Mesodermal cell (in vitro differentiated cells): ENCODE data around the gene GRB2. TPM values are rescaled to one million over a fixed set of nuclear protein-coding genes. Genes with fewer than 3 reads are reported as not detected.
"Not testable (repeated sequence)": the region's sequence is repeated elsewhere in the genome, so short reads cannot be mapped to it uniquely, and the experiment has no call there.

Experiments
- H3K27ac ChIP-seq: 2 replicates; pipeline ENCODE4 v1.7.0; 2013; ENCODE audit warnings: mild to moderate bottlenecking, low read depth, low read length, moderate library complexity; ENCODE audit not compliant: severe bottlenecking
- H3K36me3 ChIP-seq: 2 replicates; pipeline ENCODE4 v1.7.1; 2013; ENCODE audit warnings: mild to moderate bottlenecking, low read length, moderate library complexity; ENCODE audit not compliant: control insufficient read depth, insufficient read depth
- H3K4me1 ChIP-seq: one replicate; pipeline ENCODE4 v1.7.1; 2013; ENCODE audit warnings: mild to moderate bottlenecking, low read length; ENCODE audit not compliant: insufficient read depth, control insufficient read depth, poor library complexity, severe bottlenecking
- H3K4me3 ChIP-seq: 2 replicates; pipeline ENCODE4 v1.7.0; 2013; ENCODE audit warnings: low read length, control low read depth, mild to moderate bottlenecking; ENCODE audit not compliant: insufficient read depth, poor library complexity, severe bottlenecking; ENCODE audit errors: extremely low read depth
- H3K9me3 ChIP-seq: 2 replicates; pipeline ENCODE4 v1.7.1; 2013; ENCODE audit warnings: mild to moderate bottlenecking, low read length, moderate library complexity; ENCODE audit not compliant: control insufficient read depth
- WGBS, 2 experiments: methylation state at CpG; one replicate each; pipeline ENCODE4 v1.1.5; 2013; ENCODE audit warnings: missing lambda C conversion rate in 2 of 2; ENCODE audit not compliant: insufficient coverage in 2 of 2; 5-methylcytosine and 5-hydroxymethylcytosine counted together
- polyA plus RNA-seq, 2 experiments: library from polyadenylated mRNA; stranded (reverse); fragments of 50-300 nt; gene quantifications; one replicate each; pipeline ENCODE4 v1.2.3, GENCODE V29; 2013

The GRB2 gene
- 61.3 TPM for polyA plus RNA-seq (2013, experiment 1 of 2)
- 59.9 TPM for polyA plus RNA-seq (2013, experiment 2 of 2)

DNA sequence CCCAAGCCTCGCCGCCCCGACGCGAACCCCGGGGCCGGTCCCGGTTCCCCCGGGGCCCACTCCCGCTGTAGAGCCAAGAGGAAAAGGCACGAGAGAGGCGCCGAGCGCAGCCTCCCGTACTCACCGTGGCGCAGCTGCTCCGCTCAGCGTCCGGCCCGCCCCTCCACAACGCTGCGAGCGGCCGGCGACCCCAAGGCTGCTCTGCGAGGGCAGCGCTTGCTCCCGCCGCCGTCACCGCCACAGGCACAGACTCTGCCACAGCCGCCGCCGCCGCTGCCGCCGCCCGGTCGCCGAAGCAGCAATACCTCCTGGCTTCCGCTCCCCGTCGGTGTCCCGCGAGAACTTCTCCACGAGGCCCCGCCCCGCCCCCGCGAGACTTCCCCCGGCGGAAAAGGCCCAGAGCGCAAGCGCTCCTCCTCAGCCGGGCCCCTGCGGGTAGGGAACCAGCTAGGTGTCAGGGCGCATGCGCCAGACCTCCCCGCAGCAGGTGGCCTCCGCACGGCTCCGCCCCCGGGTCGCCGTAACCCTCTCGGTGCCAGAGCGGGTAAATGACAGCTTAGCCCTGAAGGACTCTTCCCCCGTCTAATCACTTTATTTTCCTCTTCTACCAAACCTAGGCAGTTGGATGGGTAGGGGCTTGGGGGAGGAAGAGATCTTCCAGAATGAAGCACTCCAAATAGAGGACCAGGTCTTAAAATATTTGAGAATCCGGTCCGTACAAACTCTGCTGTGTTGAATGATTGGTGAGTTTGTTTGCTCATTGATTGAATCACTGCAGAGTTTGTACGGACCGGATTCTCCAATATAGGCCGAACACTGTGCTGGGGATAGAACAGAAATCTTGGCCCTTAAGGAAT lies at the start of gene GRB2:
TSS of gene GRB2 (minus strand) at position 314 of the 857 bp plus-strand sequence. CDS start 12,050 bp downstream, outside the sequence.
- Histone ChIP-seq H3K9me3 (no peaks in the 10 kb centered on the region), H3K4me3 (peak within 1 kb of the TSS; percentile 99), H3K27ac (peak within 1 kb of the TSS; percentile 84), H3K4me1 (peaks cover 5% of the 10 kb centered on the region), H3K36me3 (peaks cover 3% of the 10 kb centered on the region)
- WGBS, 2 experiments = 1 to 3% methylated on average over 62 to 72 of the region's 74 CpGs

GRCh38 chr17:75454672-75455071 lies 49.2 kb upstream of the GRB2 start:
- 100% methylated on average over 3 of the region's 3 CpGs; no CpG with 5 or more reads in 1 of the 2 experiments for WGBS, 2 experiments
- H3K4me3 ChIP-seq, H3K36me3 ChIP-seq, H3K9me3 ChIP-seq, H3K27ac ChIP-seq: not testable (repeated sequence)
- H3K4me1 ChIP-seq = peaks cover 16% of the 10 kb centered on the region

DNA sequence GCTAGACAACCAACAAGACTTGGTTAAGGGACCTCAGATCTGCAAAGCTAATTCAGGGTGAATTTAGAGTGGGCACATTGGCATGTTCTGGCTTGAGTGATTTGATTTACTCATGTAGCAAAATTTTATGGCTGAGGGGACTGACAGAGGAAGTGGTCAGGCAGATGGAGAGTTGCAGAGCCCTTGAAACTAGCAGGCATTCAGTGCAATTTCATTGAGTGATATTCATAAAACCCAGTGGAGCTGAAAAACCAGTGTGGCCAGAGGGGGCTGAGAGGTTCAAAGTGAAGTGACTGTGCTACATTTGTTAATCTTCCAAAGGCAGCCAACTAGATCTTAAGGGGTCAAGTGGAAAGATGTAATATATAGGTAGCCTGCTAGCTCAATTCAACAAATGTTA lies 48.7 kb upstream of the GRB2 start:
- Histone ChIP-seq H3K27ac (no peak overlapping the region), H3K36me3 (no peaks in the 10 kb centered on the region), H3K9me3 (no peaks in the 10 kb centered on the region), H3K4me3 (no peak overlapping the region), H3K4me1 (peaks cover 16% of the 10 kb centered on the region)

DNA sequence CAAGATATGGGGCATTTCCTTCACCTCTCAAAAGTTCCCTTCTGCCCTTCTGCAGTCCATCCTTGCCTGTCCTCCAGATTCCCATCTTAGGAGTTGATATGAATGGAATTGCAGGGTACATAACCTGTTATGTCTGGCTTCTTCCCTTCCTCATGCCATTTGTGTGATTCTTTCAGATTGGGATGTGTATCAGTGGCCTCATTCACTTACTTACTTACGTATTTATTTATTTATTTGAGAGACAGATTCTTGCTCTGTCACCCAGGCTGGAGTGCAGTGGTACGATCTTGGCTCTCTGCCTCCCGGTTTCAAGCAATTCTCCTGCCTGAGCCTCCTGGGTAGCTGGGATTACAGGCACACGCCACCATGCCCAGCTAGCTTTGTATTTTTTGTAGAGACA lies 44.8 kb upstream of the GRB2 start:
- Histone ChIP-seq H3K36me3 (no peaks in the 10 kb centered on the region), H3K4me3 (no peak overlapping the region), H3K4me1 (peaks cover 11% of the 10 kb centered on the region), H3K9me3 (no peaks in the 10 kb centered on the region), H3K27ac (no peak overlapping the region)
- WGBS, 2 experiments = 92 to 94% methylated on average over 3 to 4 of the region's 4 CpGs

- H3K4me1 ChIP-seq = peaks cover 8% of the 10 kb centered on the region
- H3K36me3 ChIP-seq = no peaks in the 10 kb centered on the region
- 86 to 90% methylated on average over 16 to 17 of the region's 17 CpGs for WGBS, 2 experiments
- no peak overlapping the region for H3K4me3 ChIP-seq
- H3K27ac ChIP-seq = peak overlapping the region; percentile 36
- H3K9me3 ChIP-seq = no peaks in the 10 kb centered on the region
Measured at GRCh38 chr17:75447951-75448856, 42.7 kb upstream of the GRB2 start.

DNA sequence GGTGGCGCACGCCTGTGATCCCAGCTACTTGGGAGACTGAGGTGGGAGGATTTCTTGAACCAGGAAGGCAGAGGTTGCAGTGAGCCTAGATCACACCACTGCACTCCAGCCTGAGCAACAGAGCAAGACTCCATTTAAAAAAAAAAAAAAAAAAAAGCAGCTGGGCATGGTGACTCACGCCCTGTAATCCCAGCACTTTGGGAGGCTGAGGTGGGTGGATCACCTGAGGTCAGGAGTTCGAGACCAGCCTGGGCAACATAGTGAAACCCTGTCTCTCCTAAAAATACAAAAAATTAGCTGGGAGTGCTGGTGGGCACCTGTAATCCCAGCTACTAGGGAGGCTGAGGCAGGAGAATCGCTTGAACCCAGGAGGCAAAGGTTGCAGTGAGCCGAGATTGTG lies 40.4 kb upstream of the GRB2 start:
- not testable (repeated sequence) for H3K4me3 ChIP-seq, H3K27ac ChIP-seq, H3K9me3 ChIP-seq, H3K36me3 ChIP-seq
- peaks cover 20% of the 10 kb centered on the region for H3K4me1 ChIP-seq
- WGBS, 2 experiments = 89 to 100% methylated on average over 2 to 4 of the region's 6 CpGs

- WGBS, 2 experiments = 95 to 100% methylated on average over 3 of the region's 3 CpGs
- Histone ChIP-seq H3K27ac (no peak overlapping the region), H3K4me3 (no peak overlapping the region), H3K9me3 (no peaks in the 10 kb centered on the region), H3K4me1 (peaks cover 20% of the 10 kb centered on the region), H3K36me3 (no peaks in the 10 kb centered on the region)
Measured at GRCh38 chr17:75445296-75445695, 39.8 kb upstream of the GRB2 start.

DNA sequence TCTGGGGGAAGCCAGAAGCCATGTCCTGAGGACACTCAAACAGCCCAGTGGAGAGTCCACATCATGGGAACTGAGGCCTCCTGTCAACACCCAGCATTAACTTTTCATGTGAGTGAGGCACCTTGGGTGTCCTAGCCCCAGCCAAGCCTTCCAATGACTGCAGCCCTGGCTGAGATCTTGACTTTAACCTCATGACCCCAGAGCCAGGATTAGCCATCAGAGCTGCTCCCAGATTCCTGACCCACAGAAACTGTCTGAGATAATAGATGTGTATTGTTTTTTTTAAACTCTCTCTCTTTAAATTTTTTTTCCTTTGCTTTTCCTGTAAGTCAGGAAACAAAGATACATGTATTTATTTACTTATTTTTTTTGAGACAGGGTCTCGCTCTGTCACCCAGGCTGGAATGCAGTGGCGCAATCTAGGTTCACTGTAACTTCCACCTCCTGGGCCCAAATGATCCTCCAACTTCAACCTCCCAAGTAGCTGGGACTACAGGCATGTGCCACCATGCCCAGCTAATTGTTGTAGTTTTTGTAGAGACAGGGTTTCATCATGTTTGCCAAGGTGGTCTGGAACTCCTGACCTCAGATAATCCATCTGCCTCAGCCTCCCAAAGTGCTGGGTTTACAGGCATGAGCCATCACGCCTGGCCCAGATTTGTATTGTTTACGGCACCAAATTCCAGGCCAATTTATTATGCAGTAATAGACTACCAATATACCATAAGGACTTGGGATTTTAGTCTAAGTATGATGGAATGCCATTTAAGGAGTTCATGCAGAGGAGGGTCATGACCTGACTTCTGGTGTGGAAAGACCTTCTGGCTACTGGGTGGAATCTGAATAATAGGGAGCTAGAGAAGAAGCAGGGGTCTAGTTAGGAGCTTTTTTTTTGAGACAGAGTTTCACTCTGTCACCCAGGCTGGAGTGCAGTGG lies 37.0 kb upstream of the GRB2 start:
- no peak overlapping the region for H3K4me3 ChIP-seq
- H3K27ac ChIP-seq = no peak overlapping the region
- no peaks in the 10 kb centered on the region for H3K36me3 ChIP-seq
- H3K9me3 ChIP-seq = no peaks in the 10 kb centered on the region
- WGBS, 2 experiments = 100% methylated on average over 1 to 2 of the region's 4 CpGs
- peaks cover 16% of the 10 kb centered on the region for H3K4me1 ChIP-seq

DNA sequence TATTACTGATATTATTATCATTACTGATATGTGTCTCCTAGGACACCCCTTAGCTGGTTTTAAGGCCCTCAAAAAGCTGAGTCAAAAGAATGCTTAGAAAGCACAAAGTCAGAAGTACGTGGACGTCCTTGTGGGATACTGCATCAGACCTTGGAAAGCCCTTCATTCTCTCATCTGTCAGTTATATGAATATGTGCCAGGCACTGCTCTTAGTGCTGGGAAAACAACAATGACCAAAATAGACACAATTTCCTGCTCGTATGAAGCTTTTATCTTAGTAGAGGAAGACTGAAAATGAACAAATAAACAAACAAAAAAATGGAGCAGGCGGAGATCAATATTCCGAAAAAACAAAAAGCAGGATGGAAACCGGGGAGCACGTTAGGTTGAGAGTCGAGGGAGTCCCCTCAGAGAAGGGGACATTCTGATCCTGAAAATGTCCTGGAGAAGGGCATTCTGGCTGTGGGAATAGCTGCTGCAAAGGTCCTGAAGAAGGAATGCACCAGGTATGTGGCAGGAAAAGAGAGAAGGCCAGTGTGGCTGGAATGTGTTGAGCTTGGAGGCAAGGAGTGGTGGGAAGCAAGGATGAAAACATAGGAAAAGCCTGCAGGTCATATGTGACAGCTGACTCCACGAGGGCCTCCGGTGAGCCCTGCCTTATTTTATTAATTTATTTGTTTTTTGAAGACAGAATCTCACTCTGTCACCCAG lies 35.4 kb upstream of the GRB2 start:
- Histone ChIP-seq H3K9me3 (no peaks in the 10 kb centered on the region), H3K27ac (no peak overlapping the region), H3K4me1 (peaks cover 16% of the 10 kb centered on the region), H3K4me3 (no peak overlapping the region), H3K36me3 (no peaks in the 10 kb centered on the region)
- WGBS, 2 experiments = 88 to 90% methylated on average over 7 to 8 of the region's 10 CpGs
